ENCODE results near the gene PREB.

- TF ChIP-seq POLR2A (IDR thresholded peaks at IDR 0.05; ENCODE audit: low read depth) (no peak), CTCF (IDR thresholded peaks at IDR 0.05) (no peak), POLR2AphosphoS5 (IDR thresholded peaks at IDR 0.05) (no peak), EP300 (IDR thresholded peaks at IDR 0.05) (no peak)
These were observed 4.9 kb upstream of the PREB start, which contains the start of gene PRR30 for GRCh38 chr2:27139310-27139709.

All from esophagus muscularis mucosa (tissue), 4 donors.